IPS-15b (cell line): Measurements from ENCODE around the gene ARHGAP25.

ENCODE experiments used
- H3K27me3 ChIP-seq: one replicate; pipeline ENCODE4 v1.6.1; 2013; ENCODE audit warnings: low read length; ENCODE audit not compliant: control insufficient read depth, insufficient read depth
- H3K36me3 ChIP-seq: one replicate; pipeline ENCODE4 v1.6.1; 2013; ENCODE audit warnings: low read length; ENCODE audit not compliant: control insufficient read depth, insufficient read depth
- H3K4me1 ChIP-seq: one replicate; pipeline ENCODE4 v1.6.1; 2013; ENCODE audit warnings: mild to moderate bottlenecking, low read length; ENCODE audit not compliant: control insufficient read depth, insufficient read depth
- H3K4me3 ChIP-seq: one replicate; pipeline ENCODE4 v1.5.1; 2013; ENCODE audit warnings: low read depth, low read length
- H3K9ac ChIP-seq: one replicate; pipeline ENCODE4 v1.6.1; 2013; ENCODE audit warnings: low read depth, mild to moderate bottlenecking, low read length
- H3K9me3 ChIP-seq: one replicate; pipeline ENCODE4 v1.6.1; 2013; ENCODE audit warnings: mild to moderate bottlenecking, low read length; ENCODE audit not compliant: control insufficient read depth, insufficient read depth

Gene ARHGAP25

DNA sequence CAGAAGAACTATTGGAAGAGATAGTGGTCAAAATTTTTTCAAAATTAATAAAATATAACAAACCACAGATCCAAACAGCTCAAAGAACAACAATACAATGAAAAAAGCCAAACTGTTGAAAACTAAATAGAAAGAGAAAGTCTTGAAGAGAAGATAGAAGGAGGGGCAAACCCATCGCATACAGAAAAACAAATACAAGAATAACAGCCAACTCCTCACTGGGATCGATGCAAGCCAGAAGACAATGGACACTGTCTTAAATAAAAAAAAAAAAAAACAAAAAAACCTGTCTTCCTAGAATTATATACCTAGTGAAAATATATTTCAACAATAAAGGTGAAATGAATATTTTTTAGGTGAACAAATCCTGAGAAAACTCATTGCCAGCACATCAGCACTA, 34.1 kb upstream of the ARHGAP25 start:
- Histone ChIP-seq H3K4me3 (no peak overlapping the region), H3K36me3 (no peaks in the 10 kb centered on the region), H3K27me3 (no peaks in the 10 kb centered on the region), H3K9ac (no peak overlapping the region), H3K4me1 (peaks cover 12% of the 10 kb centered on the region), H3K9me3 (no peaks in the 10 kb centered on the region)

DNA sequence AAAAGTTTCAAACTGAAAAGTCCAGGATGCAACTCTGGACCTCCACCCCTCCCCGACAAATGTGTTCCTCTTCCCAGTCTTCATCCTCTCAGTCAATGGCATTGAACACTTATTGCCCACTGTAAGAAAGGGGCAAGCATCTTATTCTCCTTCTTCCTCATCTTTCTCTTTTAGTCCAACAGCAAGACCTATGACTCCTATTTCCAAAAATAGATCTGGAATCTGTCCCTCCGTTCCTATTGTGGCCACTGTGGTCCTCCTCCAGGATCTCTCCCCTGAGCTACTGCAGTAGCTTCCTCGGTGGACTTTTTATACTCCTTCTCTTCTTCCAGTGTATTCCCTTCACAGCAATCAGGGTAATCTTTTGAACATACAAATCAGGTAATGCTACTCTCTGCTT, 28.0 kb upstream of the ARHGAP25 start:
- Histone ChIP-seq H3K9me3 (no peaks in the 10 kb centered on the region), H3K4me1 (no peaks in the 10 kb centered on the region), H3K9ac (no peak overlapping the region), H3K27me3 (no peaks in the 10 kb centered on the region), H3K4me3 (no peak overlapping the region), H3K36me3 (no peaks in the 10 kb centered on the region)

DNA sequence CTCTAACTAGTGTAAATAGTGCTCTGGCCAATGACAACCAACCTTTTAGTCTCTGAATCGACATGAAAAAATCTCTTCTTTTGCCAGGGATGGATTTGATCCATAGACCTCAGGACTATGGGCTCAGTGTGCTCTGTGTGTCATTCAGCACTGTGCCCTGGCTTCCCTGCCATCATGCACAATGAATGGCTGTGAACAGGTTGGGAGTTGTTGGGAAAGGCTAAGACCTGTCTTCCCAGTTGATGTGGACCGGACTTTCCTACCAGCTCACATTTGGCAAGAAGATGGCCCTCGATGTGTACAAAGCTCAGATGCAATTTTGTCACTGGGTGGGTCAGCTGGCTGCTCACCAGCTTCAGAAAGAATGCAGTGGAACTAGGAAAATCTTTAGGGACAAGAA, 26.0 kb upstream of the ARHGAP25 start:
- no peak overlapping the region for H3K4me3 ChIP-seq
- H3K36me3 ChIP-seq, result no peaks in the 10 kb centered on the region
- H3K9ac ChIP-seq, result no peak overlapping the region
- H3K9me3 ChIP-seq, result no peaks in the 10 kb centered on the region
- no peaks in the 10 kb centered on the region for H3K4me1 ChIP-seq
- no peaks in the 10 kb centered on the region for H3K27me3 ChIP-seq

DNA sequence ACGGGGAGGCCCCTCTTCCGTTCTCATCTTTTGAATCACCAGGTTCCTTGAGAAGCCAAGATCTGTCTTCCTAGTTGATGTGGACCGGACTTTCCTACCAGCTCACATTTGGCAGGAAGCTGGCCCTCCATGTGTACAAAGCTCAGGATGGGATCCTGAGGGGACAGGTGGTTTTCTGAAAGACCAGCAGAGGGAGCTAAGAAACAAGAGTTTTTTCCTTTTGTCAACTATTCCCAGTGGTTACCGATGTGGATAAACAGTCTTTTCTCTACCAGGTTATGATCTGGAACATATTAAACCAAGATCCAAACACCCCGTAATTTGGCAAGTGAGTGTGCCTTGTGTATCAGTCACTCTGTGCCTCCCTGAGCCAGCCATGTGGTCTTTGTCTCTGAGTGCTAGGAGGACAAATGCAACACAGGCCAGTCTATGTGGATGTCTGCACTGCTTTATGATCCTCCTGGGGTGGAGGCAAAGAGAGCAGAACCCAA, 25.1 kb upstream of the ARHGAP25 start:
- no peaks in the 10 kb centered on the region for H3K4me1 ChIP-seq
- H3K9me3 ChIP-seq, result no peaks in the 10 kb centered on the region
- H3K36me3 ChIP-seq, result no peaks in the 10 kb centered on the region
- H3K4me3 ChIP-seq, result no peak overlapping the region
- no peaks in the 10 kb centered on the region for H3K27me3 ChIP-seq
- H3K9ac ChIP-seq, result no peak overlapping the region

DNA sequence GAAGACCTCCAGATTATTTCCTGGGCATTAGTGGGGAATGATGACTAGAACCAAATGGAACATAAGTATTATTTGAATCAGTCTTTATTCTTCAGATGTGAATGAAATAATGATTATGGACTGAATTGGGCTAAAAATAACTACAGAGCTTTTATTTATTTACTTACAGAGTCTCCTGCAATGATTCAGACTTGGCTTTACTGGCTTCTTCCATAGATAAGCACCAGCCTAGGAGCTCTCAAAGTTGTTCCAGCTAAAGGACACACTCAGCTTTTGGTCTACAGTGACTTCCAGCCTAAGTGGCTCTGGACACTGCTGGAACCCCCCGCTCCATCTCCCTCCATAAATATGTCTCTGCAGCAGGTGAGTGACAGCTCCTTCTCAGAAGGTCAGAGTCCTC, 24.3 kb upstream of the ARHGAP25 start:
- H3K27me3 ChIP-seq, result no peaks in the 10 kb centered on the region

DNA sequence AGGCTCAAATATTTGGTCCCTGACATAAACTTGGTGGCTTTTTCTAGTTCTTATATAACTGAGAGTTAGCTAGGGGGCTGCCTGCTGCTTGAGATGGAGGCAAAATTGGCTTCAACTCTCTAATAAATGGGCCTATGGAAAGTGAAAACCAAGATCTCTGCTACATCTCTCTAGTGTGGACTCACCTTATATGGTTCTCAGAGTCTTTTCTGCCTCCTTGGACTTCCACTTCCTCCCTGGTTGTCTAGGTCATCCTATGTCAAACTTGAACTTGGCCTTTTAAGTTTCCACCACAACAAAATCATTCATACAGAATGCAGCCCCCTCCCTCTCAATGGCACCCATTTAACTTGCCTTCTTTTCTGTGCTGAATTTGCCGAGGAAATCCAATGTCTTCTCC, 23.9 kb upstream of the ARHGAP25 start:
- Histone ChIP-seq H3K4me3 (no peak overlapping the region), H3K27me3 (no peaks in the 10 kb centered on the region), H3K36me3 (no peaks in the 10 kb centered on the region), H3K9ac (no peak overlapping the region), H3K9me3 (no peaks in the 10 kb centered on the region), H3K4me1 (peaks cover 4% of the 10 kb centered on the region)

More for the DNA sequence above, 24.3 kb upstream of the ARHGAP25 start:
- Histone ChIP-seq H3K4me1 (peaks cover 4% of the 10 kb centered on the region), H3K9ac (no peak overlapping the region), H3K4me3 (no peak overlapping the region), H3K36me3 (no peaks in the 10 kb centered on the region), H3K9me3 (no peaks in the 10 kb centered on the region)

DNA sequence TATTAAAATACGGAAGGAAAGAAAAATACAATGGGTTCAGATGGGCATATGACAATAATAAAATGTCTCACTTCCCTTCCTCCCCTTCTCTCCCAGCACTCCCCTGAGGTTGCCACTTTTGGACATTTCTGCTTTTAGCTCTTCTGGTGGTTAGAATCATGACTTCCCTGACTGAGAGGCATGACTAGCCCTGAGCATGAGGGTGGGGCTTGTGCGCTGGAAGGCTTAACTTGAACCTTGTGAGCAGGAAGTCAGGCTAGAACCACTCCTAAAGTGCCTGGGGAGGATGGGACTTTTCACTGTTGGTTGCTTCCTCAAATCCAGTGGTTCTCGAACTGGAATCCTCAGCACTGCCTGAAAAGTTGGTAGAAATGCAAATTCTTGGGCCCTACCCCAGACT, 19.7 kb upstream of the ARHGAP25 start:
- no peak overlapping the region for H3K4me3 ChIP-seq
- H3K36me3 ChIP-seq, result no peaks in the 10 kb centered on the region
- H3K4me1 ChIP-seq, result peaks cover 4% of the 10 kb centered on the region
- H3K9me3 ChIP-seq, result no peaks in the 10 kb centered on the region
- no peak overlapping the region for H3K9ac ChIP-seq
- no peaks in the 10 kb centered on the region for H3K27me3 ChIP-seq

DNA sequence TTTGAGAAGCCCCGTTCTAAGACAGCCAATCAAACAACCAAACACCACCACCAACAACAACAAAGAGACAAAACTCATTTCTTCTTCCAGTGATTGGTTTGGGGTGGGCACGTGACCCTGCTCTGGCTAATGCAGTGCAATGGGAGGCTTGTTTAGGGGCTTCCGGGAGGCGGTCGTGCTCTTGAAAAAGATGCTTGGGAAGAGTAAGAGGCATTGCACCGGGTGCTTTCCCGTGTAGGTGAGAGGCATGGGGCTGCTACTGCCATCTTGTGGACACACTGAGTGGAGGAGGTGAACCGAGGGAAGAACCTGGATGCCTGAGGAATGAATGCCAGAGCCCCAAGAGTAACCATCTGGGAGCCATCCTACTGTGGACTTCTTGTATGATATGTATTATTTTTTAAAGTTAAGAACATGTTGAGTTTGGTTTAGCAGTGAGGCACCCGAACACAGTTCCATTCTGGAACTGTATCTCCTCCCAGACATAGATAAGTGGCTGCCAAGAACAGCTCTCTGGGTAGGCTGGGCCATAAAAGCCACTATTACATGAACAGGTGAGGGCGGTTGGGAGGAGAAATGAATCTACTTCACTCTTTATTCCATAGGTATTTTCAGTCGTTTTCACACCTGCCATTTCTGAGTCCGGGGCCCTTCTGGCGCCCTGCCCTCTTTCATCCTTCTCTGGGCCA, 19.1 kb upstream of the ARHGAP25 start:
- Histone ChIP-seq H3K9ac (no peak overlapping the region), H3K9me3 (no peaks in the 10 kb centered on the region), H3K4me1 (peaks cover 4% of the 10 kb centered on the region), H3K36me3 (no peaks in the 10 kb centered on the region), H3K4me3 (no peak overlapping the region), H3K27me3 (no peaks in the 10 kb centered on the region)

DNA sequence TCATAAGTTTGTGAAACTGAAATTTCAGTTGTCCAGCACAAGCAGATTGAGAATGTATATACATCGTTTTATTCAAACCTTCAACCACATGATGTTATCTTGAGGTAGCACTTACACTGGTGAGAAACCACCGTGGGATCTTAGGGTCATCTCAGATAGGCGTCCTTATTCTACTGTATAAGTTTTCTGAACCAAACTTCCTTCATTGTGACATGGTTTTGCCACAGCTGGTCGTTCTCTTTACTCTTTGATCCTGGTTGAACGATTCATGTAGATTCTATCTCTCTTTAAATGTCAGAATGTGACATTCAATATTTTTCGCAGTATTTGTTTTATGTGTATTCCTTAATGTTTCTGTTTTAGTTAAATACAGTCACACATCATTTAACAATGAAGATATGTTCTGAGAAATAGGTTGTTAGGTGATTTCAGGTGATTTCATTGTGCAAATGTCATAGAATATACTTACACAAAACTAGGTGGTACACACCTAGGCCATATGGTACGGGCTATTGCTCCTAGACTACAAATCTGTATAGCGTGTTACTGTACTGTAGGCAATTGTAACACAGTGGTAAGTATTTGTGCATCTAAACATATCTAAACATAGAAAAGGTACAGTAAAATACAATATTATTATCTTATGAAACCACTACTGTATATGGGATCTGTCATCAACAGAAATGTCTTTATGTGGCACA, 17.9 kb upstream of the ARHGAP25 start:
- Histone ChIP-seq H3K27me3 (no peaks in the 10 kb centered on the region), H3K9ac (no peak overlapping the region), H3K4me3 (no peak overlapping the region), H3K4me1 (peaks cover 4% of the 10 kb centered on the region), H3K36me3 (no peaks in the 10 kb centered on the region), H3K9me3 (no peaks in the 10 kb centered on the region)

DNA sequence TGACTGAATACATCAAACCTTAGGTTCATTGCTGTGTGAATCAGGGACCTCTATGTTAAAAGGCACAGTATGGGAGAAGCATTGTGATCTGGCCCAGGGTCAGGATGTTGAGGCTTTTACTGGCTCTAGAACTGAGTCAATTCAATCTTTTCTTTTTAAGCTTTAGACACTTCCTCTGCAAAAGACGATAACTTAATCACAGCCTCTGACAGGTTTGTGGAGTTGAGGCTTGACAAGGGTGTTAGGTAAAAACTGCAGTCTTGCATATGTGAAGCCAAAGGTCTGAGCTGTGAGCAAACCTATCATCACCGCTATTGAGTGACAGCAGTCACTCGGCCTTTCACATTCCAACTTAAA, 17.3 kb upstream of the ARHGAP25 start:
- H3K27me3 ChIP-seq, result no peaks in the 10 kb centered on the region
- H3K4me1 ChIP-seq, result peaks cover 4% of the 10 kb centered on the region
- no peak overlapping the region for H3K9ac ChIP-seq
- no peak overlapping the region for H3K4me3 ChIP-seq
- H3K9me3 ChIP-seq, result no peaks in the 10 kb centered on the region
- no peaks in the 10 kb centered on the region for H3K36me3 ChIP-seq

DNA sequence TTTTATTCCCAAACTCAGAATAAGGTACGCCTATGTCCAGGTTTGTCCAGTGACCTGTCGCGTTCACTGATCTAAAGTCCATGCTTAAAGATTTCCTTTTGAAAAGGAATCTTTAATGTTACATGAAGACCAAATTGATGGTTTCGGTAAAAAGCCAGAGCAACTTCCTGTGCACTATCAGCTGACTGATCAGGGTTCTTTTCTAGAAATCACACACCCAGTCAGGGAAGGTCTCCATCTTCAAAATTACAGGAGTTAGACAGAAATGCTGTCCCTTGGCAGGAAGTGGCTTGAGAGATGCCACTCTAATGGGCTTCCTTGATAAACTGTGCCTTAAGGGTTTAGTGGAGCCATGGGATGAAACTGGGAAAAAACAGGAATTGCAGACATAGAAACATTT, 14.7 kb upstream of the ARHGAP25 start:
- Histone ChIP-seq H3K36me3 (no peaks in the 10 kb centered on the region), H3K4me3 (no peak overlapping the region), H3K9ac (no peak overlapping the region), H3K4me1 (peaks cover 4% of the 10 kb centered on the region), H3K9me3 (no peaks in the 10 kb centered on the region), H3K27me3 (no peaks in the 10 kb centered on the region)

DNA sequence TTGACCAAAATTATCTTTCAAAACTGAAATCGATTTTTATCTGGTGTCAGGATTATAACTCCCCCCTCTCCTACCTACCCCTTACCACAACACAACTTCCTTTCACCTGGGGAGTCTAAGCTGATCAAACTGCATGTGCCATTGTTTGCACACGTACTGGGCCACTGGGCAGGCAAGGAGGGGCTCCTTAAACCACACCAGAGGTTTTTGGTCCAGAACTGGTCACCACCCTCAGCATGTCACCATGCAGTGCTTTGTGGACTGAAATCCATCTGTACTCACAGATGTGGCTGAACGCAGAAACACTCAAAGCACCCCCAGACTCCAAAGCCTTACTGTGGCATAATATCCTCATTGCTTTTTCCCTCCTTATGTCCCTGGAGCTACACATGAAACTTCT, 13.9 kb upstream of the ARHGAP25 start:
- Histone ChIP-seq H3K27me3 (no peaks in the 10 kb centered on the region), H3K4me3 (no peak overlapping the region), H3K36me3 (no peaks in the 10 kb centered on the region), H3K9ac (no peak overlapping the region), H3K9me3 (no peaks in the 10 kb centered on the region), H3K4me1 (no peaks in the 10 kb centered on the region)
